ENCODE measurements around the gene HMOX2. TPM values are rescaled to one million over a fixed set of nuclear protein-coding genes. Genes with fewer than 3 reads are reported as not detected.

HMOX2 gene
- total and polyA plus RNA-seq, 2 donors (not counting 3 experiments of a cell fraction or from before 2014, with no cell fraction given) = 80.7 to 86.3 TPM

DNA sequence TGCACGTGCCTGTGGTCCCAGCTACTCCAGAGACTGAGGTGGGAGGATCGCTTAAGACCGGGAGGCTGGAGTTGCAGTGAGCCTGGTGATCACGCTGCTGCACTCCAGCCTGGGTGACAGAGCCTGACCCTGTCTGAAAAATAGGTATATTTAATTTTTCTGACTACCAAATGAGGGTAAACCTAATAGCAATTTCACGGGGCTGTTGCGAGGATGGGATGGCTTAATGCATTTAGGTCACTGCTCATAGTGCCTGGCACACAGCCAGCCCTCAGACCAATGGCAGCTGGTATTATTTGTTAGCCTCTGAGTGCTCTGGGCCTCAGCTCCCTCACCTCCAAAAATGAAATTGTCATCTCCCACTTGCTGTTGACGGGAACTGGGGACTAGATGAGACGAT is 68.3 kb downstream of the HMOX2 start:
- CTCF ChIA-PET = interaction anchor here (1.0 kb wide), 1 partner anchor 39 kb away, joined by 3 read pairs; no protein-coding TSS in a partner anchor
- DNase-seq (ENCODE audit: low read depth, low spot score) = no peak
- dilution Hi-C loops (cut with MboI; ENCODE audit: extremely low pct_ligation_motif_present, low sequenced_read_pairs) (no loop called here), intact Hi-C loops (cut with micrococcal nuclease) (no loop called here)
- H3K4me1 ChIP-seq (ENCODE audit: control insufficient read depth, extremely low read depth, insufficient read depth, low read length) = no peaks in the 10 kb centered on the region
- no TSS peak for BruUV-seq (replicated peaks)
- H4K20me1 ChIP-seq (replicated peaks; ENCODE audit: control insufficient read depth, extremely low read depth, insufficient read depth, low read length) = no peaks in the 10 kb centered on the region
- no peak for FAIRE-seq
- H3K9ac ChIP-seq (replicated peaks; ENCODE audit: extremely low read depth, insufficient read depth, low read length) = no peak overlapping the region
- POLR2A ChIA-PET = no interaction called here
- H3K4me2 ChIP-seq (ENCODE audit: insufficient read depth, low read length) = no peak overlapping the region
- no peaks in the 10 kb centered on the region for H3K36me3 ChIP-seq (ENCODE audit: control insufficient read depth in 2 of 2, extremely low read depth in 1 of 2, insufficient read depth in 2 of 2, low read length in 2 of 2)
- H3K4me3 ChIP-seq (replicated peaks in 1 of 3; ENCODE audit: insufficient read depth in 1 of 3, low read depth in 1 of 3, low read length in 3 of 3) = no peak overlapping the region
- H3K27ac ChIP-seq (ENCODE audit: insufficient read depth, low read depth, low read length) = no peak overlapping the region
- no peaks in the 10 kb centered on the region for H3K9me3 ChIP-seq (replicated peaks; ENCODE audit: control insufficient read depth, insufficient read depth, low read length)
- no peak overlapping the region for H2AFZ ChIP-seq (ENCODE audit: low read depth, low read length)
- TF ChIP-seq, protein P1, sequence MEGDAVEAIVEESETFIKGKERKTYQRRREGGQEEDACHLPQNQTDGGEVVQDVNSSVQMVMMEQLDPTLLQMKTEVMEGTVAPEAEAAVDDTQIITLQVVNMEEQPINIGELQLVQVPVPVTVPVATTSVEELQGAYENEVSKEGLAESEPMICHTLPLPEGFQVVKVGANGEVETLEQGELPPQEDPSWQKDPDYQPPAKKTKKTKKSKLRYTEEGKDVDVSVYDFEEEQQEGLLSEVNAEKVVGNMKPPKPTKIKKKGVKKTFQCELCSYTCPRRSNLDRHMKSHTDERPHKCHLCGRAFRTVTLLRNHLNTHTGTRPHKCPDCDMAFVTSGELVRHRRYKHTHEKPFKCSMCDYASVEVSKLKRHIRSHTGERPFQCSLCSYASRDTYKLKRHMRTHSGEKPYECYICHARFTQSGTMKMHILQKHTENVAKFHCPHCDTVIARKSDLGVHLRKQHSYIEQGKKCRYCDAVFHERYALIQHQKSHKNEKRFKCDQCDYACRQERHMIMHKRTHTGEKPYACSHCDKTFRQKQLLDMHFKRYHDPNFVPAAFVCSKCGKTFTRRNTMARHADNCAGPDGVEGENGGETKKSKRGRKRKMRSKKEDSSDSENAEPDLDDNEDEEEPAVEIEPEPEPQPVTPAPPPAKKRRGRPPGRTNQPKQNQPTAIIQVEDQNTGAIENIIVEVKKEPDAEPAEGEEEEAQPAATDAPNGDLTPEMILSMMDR (IDR thresholded peaks at IDR 0.05; ENCODE audit: extremely low read depth in 1 of 2, insufficient read depth in 1 of 2, low read depth in 1 of 2, low read length in 2 of 2) = no peak
- no peak for TF ChIP-seq GATA2 (IDR thresholded peaks at IDR 0.05; ENCODE audit: insufficient read depth, insufficient read length, low read depth, low read length)
- TF ChIP-seq, protein P2, sequence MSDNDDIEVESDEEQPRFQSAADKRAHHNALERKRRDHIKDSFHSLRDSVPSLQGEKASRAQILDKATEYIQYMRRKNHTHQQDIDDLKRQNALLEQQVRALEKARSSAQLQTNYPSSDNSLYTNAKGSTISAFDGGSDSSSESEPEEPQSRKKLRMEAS (IDR thresholded peaks at IDR 0.05; ENCODE audit: insufficient read depth, insufficient read length) = no peak
- TF ChIP-seq MYC (IDR thresholded peaks at IDR 0.05; ENCODE audit: low read depth, low read length) = no peak
- no peak for TF ChIP-seq JUN (IDR thresholded peaks at IDR 0.05; ENCODE audit: borderline replicate concordance, insufficient read depth, insufficient read length, low read depth)
- TF ChIP-seq POLR2A (IDR thresholded peaks at IDR 0.05; ENCODE audit: low read depth, low read length) = no peak
- no peak for TF ChIP-seq EZH2 (IDR thresholded peaks at IDR 0.05; ENCODE audit: borderline replicate concordance, low read depth, low read length, severe bottlenecking)
- TF ChIP-seq POLR2AphosphoS5 (IDR thresholded peaks at IDR 0.05; ENCODE audit: insufficient read depth, low read depth, low read length) = no peak
- no peak for TF ChIP-seq FOS (IDR thresholded peaks at IDR 0.05; ENCODE audit: borderline replicate concordance, insufficient read depth, low read length)
- no peaks in the 10 kb centered on the region for H3K9me1 ChIP-seq (replicated peaks; ENCODE audit: control insufficient read depth, extremely low read depth, insufficient read depth, low read length)
- no peaks in the 10 kb centered on the region for H3K79me2 ChIP-seq (ENCODE audit: control insufficient read depth, insufficient read depth, low read length)
- H3K27me3 ChIP-seq (ENCODE audit: control insufficient read depth in 2 of 2, insufficient read depth in 2 of 2, low read length in 2 of 2) = peaks cover 0 to 3% of the 10 kb centered on the region in 2 experiments

All from endothelial cell of umbilical vein (primary cell).